GM12875 (cell line): ENCODE measurements around the gene EFCAB5.
"Not testable (repeated sequence)": the region's sequence is repeated elsewhere in the genome, so short reads cannot be mapped to it uniquely, and the experiment has no call there.

Source experiments
- H3K4me3 ChIP-seq: one replicate; pipeline ENCODE4 v1.5.1; 2011; ENCODE audit warnings: low read depth, low read length, control low read depth
- CTCF ChIP-seq: IDR thresholded peaks from 2 replicates; pipeline ENCODE4 v1.5.1; 2011; ENCODE audit warnings: low read depth, mild to moderate bottlenecking, control low read depth, inconsistent platforms, low read length, moderate library complexity, borderline replicate concordance; ENCODE audit not compliant: insufficient read depth

Gene EFCAB5

GRCh38 chr17:30084788-30085187 lies 143.4 kb downstream of the EFCAB5 start:
- no peak overlapping the region for H3K4me3 ChIP-seq
- no peak for TF ChIP-seq CTCF

GRCh38 chr17:30086896-30087295 lies 145.5 kb downstream of the EFCAB5 start:
- no peak for TF ChIP-seq CTCF
- H3K4me3 ChIP-seq: no peak overlapping the region

- H3K4me3 ChIP-seq: not testable (repeated sequence)
Observed at GRCh38 chr17:30087431-30087830, 146.0 kb downstream of the EFCAB5 start.

- no peak for TF ChIP-seq CTCF
- H3K4me3 ChIP-seq: no peak overlapping the region
Observed at GRCh38 chr17:30091121-30091670, 149.8 kb downstream of the EFCAB5 start.

- TF ChIP-seq CTCF: no peak
Observed at GRCh38 chr17:30091771-30092170, 150.3 kb downstream of the EFCAB5 start.

GRCh38 chr17:30092886-30093285 lies 151.5 kb downstream of the EFCAB5 start:
- no peak overlapping the region for H3K4me3 ChIP-seq
- TF ChIP-seq CTCF: no peak

More at GRCh38 chr17:30091771-30092170, 150.3 kb downstream of the EFCAB5 start:
- H3K4me3 ChIP-seq: no peak overlapping the region

GRCh38 chr17:30093463-30094147 lies 152.2 kb downstream of the EFCAB5 start:
- no peak overlapping the region for H3K4me3 ChIP-seq
- TF ChIP-seq CTCF: peak; percentile 59; the same call in 1 of the 2 replicates
